OCI-LY3 (cell line): ENCODE results near the gene NPNT.

Experiments used
- H2AFZ ChIP-seq: fragments of 200-600, 300-600 bp; shearing (Covaris generic); 2 replicates; pipeline ENCODE4 v1.6.0; 2014; ENCODE audit warnings: antibody characterized with exemption, low read depth, low read length
- H3K27ac ChIP-seq: fragments of 200-600, 300-600 bp; sonication (generic); 2 replicates; pipeline ENCODE4 v1.5.1; 2014; ENCODE audit warnings: mild to moderate bottlenecking, low read length, moderate library complexity, mixed read lengths
- H3K27me3 ChIP-seq: fragments of 200-600, 300-600 bp; sonication (generic); 2 replicates; pipeline ENCODE4 v1.6.1; 2014; ENCODE audit warnings: low read depth, low read length, mixed read lengths
- H3K36me3 ChIP-seq: fragments of 200-600, 300-600 bp; sonication (generic); replicated peaks from 2 replicates; pipeline ENCODE3; 2014; ENCODE audit warnings: low read depth, low read length, mixed read lengths
- H3K4me1 ChIP-seq: fragments of 300-600, 200-600 bp; sonication (generic); 2 replicates; pipeline ENCODE4 v1.6.1; 2014; ENCODE audit warnings: low read length, mixed read lengths
- H3K4me2 ChIP-seq: fragments of 200-600, 300-600 bp; sonication (generic); 2 replicates; pipeline ENCODE4 v1.6.1; 2014; ENCODE audit warnings: low read length, mixed read lengths
- H3K4me3 ChIP-seq: fragments of 300-600, 200-600 bp; sonication (generic); 2 replicates; pipeline ENCODE4 v1.5.1; 2014; ENCODE audit warnings: antibody characterized with exemption, mild to moderate bottlenecking, low read length, moderate library complexity
- H3K79me2 ChIP-seq: fragments of 300-600, 200-600 bp; shearing (Covaris generic); 2 replicates; pipeline ENCODE4 v1.6.1; 2014; ENCODE audit warnings: mild to moderate bottlenecking, low read length, mixed read lengths
- H3K9ac ChIP-seq: fragments of 300-600, 200-600 bp; shearing (Covaris generic); 2 replicates; pipeline ENCODE4 v1.6.0; 2014; ENCODE audit warnings: mild to moderate bottlenecking, low read length, moderate library complexity
- H3K9me3 ChIP-seq: fragments of 200-600, 300-600 bp; shearing (Covaris generic); 2 replicates; pipeline ENCODE4 v1.6.1; 2014; ENCODE audit warnings: low read length, mixed read lengths; ENCODE audit not compliant: insufficient read depth
- H4K20me1 ChIP-seq: fragments of 200-600, 300-600 bp; sonication (generic); 2 replicates; pipeline ENCODE4 v1.6.1; 2016; ENCODE audit warnings: low read length, mixed read lengths; ENCODE audit not compliant: insufficient read depth
- CTCF ChIP-seq: fragments of 200-600, 300-600 bp; sonication (generic); IDR thresholded peaks from 2 replicates; pipeline ENCODE4 v1.5.1; 2014; ENCODE audit warnings: antibody characterized with exemption, low read length, low read depth
- EZH2phosphoT487 ChIP-seq: fragments of 200-600 bp; shearing (Covaris generic); IDR thresholded peaks from 2 replicates; pipeline ENCODE4 v1.6.1; 2018; ENCODE audit warnings: antibody characterized with exemption, mixed run types, low read depth

Gene NPNT

GRCh38 chr4:105996845-105997244, 101.6 kb downstream of the NPNT start:
- Histone ChIP-seq H3K9ac (no peak overlapping the region), H3K27ac (no peak overlapping the region), H4K20me1 (no peaks in the 10 kb centered on the region), H3K9me3 (no peaks in the 10 kb centered on the region), H3K27me3 (0 out of 2 replicates have a peak, but pooled peaks cover 6% of the 10 kb centered on the region), H3K79me2 (no peaks in the 10 kb centered on the region), H3K36me3 (no peaks in the 10 kb centered on the region), H2AFZ (no peak overlapping the region), H3K4me1 (no peaks in the 10 kb centered on the region), H3K4me2 (no peak overlapping the region), H3K4me3 (no peak overlapping the region)
- TF ChIP-seq CTCF: no peak
- TF ChIP-seq EZH2phosphoT487: no peak

GRCh38 chr4:105998171-105999063, 103.1 kb downstream of the NPNT start:
- H3K4me3 ChIP-seq: no peak overlapping the region
- 0 out of 2 replicates have a peak, but pooled peaks cover 6% of the 10 kb centered on the region for H3K27me3 ChIP-seq
- TF ChIP-seq CTCF: no peak
- TF ChIP-seq EZH2phosphoT487: no peak
- H3K4me1 ChIP-seq: no peaks in the 10 kb centered on the region
- no peaks in the 10 kb centered on the region for H3K79me2 ChIP-seq
- no peak overlapping the region for H3K4me2 ChIP-seq
- no peak overlapping the region for H2AFZ ChIP-seq
- no peak overlapping the region for H3K9ac ChIP-seq
- no peaks in the 10 kb centered on the region for H4K20me1 ChIP-seq
- no peaks in the 10 kb centered on the region for H3K36me3 ChIP-seq
- no peaks in the 10 kb centered on the region for H3K9me3 ChIP-seq
- H3K27ac ChIP-seq: no peak overlapping the region

GRCh38 chr4:106002994-106003393, 107.7 kb downstream of the NPNT start:
- Histone ChIP-seq H4K20me1 (no peaks in the 10 kb centered on the region), H3K4me2 (no peak overlapping the region), H3K9me3 (no peaks in the 10 kb centered on the region), H3K4me1 (no peaks in the 10 kb centered on the region), H3K27ac (no peak overlapping the region), H3K27me3 (no peaks in the 10 kb centered on the region), H3K36me3 (no peaks in the 10 kb centered on the region), H3K79me2 (no peaks in the 10 kb centered on the region), H3K4me3 (no peak overlapping the region), H2AFZ (no peak overlapping the region), H3K9ac (no peak overlapping the region)
- TF ChIP-seq CTCF: no peak
- no peak for TF ChIP-seq EZH2phosphoT487

GRCh38 chr4:106010761-106011160, 115.5 kb downstream of the NPNT start:
- Histone ChIP-seq H3K36me3 (no peaks in the 10 kb centered on the region), H3K4me1 (no peaks in the 10 kb centered on the region), H3K79me2 (no peaks in the 10 kb centered on the region), H3K9me3 (peaks cover 20% of the 10 kb centered on the region), H3K4me3 (no peak overlapping the region), H3K27me3 (no peaks in the 10 kb centered on the region), H2AFZ (no peak overlapping the region), H3K27ac (no peak overlapping the region), H3K4me2 (no peak overlapping the region), H4K20me1 (no peaks in the 10 kb centered on the region), H3K9ac (no peak overlapping the region)
- TF ChIP-seq EZH2phosphoT487 (no peak), CTCF (no peak)
